HG03095 (cell line): ENCODE measurements around the gene POLD3.

Experiments used
- ATAC-seq: cut with Tn5 transposase; IDR thresholded peaks from one replicate; pipeline ENCODE4 v1.9.1; 2021; ENCODE audit warnings: moderate library complexity; ENCODE audit not compliant: unreplicated experiment

Gene POLD3

GRCh38 chr11:74592441-74593362, at the start of gene POLD3:
TSS of gene POLD3 (plus strand) at chr11:74592582. CDS start at chr11:74592659, 77 bp downstream.
- ATAC-seq, result peak; percentile 77

DNA sequence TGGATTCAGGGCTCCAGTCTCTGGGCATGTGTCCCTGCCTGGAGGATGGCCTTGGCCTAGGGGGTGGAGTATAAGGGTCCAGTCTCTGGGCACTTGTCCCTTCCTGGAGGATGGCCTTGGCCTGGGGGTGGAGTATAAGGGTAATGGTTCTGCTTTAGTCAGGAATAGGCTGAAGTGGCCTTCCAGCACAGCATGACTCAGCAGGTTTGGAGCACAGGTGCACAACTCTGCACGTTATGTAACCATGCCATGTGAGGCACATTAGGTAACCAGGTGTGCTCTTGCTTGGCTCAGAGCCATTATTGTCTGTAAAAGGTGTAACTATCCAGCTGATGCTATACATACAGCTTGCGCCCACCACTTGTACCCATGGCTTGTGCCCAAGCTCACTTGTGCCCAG, 48.4 kb upstream of the POLD3 start:
- no peak for ATAC-seq

GRCh38 chr11:74546752-74547151, 45.6 kb upstream of the POLD3 start:
- ATAC-seq, result no peak

- no peak for ATAC-seq
Observed at GRCh38 chr11:74550991-74551753, 41.2 kb upstream of the POLD3 start.

GRCh38 chr11:74551754-74552145, 40.6 kb upstream of the POLD3 start:
- ATAC-seq, result no peak

DNA sequence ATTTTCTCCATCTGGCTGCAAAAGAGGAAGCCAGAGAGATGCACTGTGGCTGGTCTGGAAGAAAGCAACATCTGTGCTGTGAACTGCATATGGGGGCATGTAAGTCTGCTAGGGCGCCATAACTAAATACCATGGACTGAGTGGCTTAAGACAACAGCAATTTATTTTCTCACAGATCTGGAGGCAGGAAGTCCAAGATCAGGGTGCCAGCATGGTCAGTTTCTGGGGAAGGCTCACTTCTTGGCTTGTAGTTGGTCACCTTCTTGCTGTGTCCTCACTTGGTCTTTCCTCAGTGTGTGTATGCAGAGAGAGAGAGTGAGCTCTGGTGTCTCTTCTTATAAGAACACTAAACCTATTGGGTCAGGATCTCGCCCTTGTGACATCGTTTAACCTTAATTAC, 34.9 kb upstream of the POLD3 start:
- no peak for ATAC-seq

DNA sequence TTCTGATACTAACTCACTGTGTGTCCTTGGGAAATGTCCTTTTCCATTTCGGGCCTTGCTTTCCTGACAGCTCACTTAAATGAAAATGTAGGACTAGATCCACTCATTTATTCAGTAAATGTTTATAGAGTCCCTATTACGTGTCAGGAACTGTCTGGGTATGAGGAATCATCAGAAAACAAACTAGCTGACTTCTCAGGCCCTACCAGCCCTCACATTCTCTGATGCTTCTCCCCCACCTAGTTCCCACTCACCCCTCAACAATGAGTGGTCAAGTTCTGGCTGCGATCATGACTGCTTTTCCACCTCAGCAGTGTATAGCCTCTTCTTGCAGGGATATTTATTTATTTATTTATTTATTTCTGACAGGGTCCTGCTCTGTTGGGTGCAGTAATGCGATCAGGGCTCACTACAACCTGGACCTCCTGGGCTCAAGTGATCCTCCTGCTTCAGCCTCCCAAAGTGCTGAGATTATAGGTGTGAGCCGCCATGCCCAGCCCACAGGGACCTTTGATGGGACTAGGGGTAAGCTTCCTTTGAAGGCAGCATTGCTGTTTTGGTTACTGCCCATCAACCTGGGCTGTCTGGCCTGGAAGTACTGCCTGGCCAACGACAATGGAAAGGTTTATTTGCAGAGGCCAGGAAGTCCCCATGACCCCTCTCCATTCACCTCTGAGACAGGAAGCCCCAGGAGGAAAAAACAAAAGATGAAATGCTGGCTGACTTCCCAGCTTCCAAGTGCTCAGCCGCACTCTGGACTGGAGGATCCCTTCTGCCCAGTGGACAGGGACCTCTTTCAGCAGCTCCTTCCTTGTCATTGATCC, 33.1 kb upstream of the POLD3 start:
- ATAC-seq, result no peak

DNA sequence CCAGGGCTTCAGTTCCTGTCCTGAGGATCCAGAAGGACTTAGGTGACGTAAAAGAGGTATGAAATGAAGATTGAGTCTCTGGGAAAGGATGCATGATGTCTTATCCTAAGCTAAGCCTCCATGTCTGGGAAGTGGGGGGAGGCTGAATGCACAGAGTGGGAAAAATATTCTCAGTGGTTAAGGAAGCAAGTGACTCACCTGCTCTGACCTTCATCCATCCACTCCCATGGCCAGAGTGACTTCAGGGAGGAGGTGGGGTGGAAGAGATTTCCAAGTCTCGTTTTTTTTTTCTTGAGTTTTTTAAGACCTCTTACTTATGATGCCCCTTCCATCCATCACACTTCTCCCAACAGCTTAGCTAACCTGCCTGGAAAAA, 32.5 kb upstream of the POLD3 start:
- no peak for ATAC-seq

GRCh38 chr11:74566146-74566960, 26.0 kb upstream of the POLD3 start:
- no peak for ATAC-seq

- ATAC-seq, result no peak
Observed at GRCh38 chr11:74568028-74568427, 24.4 kb upstream of the POLD3 start.

- no peak for ATAC-seq
Observed at GRCh38 chr11:74570266-74571061, 21.9 kb upstream of the POLD3 start.

- no peak for ATAC-seq
Observed at GRCh38 chr11:74571062-74571399, 21.4 kb upstream of the POLD3 start.

GRCh38 chr11:74572349-74572748, 20.0 kb upstream of the POLD3 start:
- no peak for ATAC-seq

- ATAC-seq, result no peak
Observed at GRCh38 chr11:74574563-74574962, 17.8 kb upstream of the POLD3 start.

DNA sequence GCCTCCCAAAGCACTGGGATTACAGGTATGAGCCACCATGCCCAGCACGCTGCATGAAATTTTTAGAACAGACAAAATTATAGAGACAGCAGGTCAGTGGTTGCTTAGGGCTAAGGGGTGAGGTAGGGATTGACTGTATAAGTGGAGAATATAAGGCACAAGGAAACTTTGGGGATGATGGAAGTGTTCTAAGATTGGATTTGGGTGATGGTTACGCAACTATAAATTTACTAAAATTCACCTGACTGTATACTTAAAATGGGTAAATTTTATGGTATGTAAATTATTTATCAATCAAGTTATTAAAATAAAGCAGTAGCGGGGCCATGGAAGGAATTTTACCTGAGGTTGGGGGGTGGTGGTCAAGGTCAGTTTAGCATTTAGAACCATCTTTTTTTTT, 16.4 kb upstream of the POLD3 start:
- ATAC-seq, result no peak

DNA sequence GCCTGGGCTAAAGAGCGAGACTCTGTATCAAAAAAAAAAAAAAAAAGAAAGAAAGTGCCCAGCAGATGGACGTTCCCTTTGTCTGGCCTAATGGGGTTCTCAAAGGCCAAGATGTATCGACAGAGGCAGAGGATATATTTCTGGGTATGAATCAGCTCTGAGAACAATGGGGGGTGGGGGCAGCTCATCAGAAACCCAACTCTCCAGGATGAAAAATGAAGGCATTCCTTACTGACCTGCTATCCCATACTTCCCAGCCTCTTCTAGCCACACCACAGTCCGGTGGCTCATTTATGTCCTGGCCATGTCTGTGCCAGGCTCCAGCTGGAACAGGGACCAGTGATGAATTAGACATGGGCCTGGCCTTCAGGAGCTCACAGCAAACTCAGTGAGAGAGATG, 15.2 kb upstream of the POLD3 start:
- ATAC-seq, result no peak

GRCh38 chr11:74577624-74578396, 14.6 kb upstream of the POLD3 start:
- no peak for ATAC-seq

- no peak for ATAC-seq
Observed at GRCh38 chr11:74579577-74580270, 12.7 kb upstream of the POLD3 start.
